Keratinocyte (primary cell): Measurements from ENCODE around the gene CBFA2T3. TPM values are rescaled to one million over a fixed set of nuclear protein-coding genes. Genes with fewer than 3 reads are reported as not detected.

Source experiments
- DNase-seq: peaks from one replicate; pipeline ENCODE4 v3.0.0-alpha.2; 2011; ENCODE audit warnings: low read depth, missing footprints, low spot score
- FAIRE-seq: peaks from 2 replicates; lab custom pipeline; 2011; peaks lifted over from hg19 to GRCh38; lab: Jason Lieb, UNC
- H2AFZ ChIP-seq: 2 replicates; pipeline ENCODE4 v1.6.0; 2012; ENCODE audit warnings: low read length, control low read depth, inconsistent platforms; ENCODE audit not compliant: control insufficient read depth
- H3K27ac ChIP-seq: 2 replicates; pipeline ENCODE4 v1.5.1; 2011; ENCODE audit warnings: low read length; ENCODE audit not compliant: control insufficient read depth, insufficient read depth
- H3K27me3 ChIP-seq: 3 replicates; pipeline ENCODE4 v1.6.0; 2011; ENCODE audit warnings: low read length; ENCODE audit not compliant: control insufficient read depth, insufficient read depth; ENCODE audit errors: extremely low read depth
- H3K36me3 ChIP-seq, 2 experiments: 2 replicates in 1 of 2; 3 replicates in 1 of 2; pipeline ENCODE4 v1.5.1; 2011; ENCODE audit warnings: low read length in 2 of 2, mild to moderate bottlenecking in 1 of 2; ENCODE audit not compliant: control insufficient read depth in 2 of 2, insufficient read depth in 2 of 2; ENCODE audit errors: extremely low read depth in 1 of 2
- H3K4me1 ChIP-seq: 3 replicates; pipeline ENCODE4 v1.5.1; 2011; ENCODE audit warnings: low read length; ENCODE audit not compliant: control insufficient read depth, insufficient read depth; ENCODE audit errors: extremely low read depth
- H3K4me2 ChIP-seq: 3 replicates; pipeline ENCODE4 v1.6.0; 2011; ENCODE audit warnings: low read depth, low read length; ENCODE audit not compliant: control insufficient read depth, insufficient read depth; ENCODE audit errors: extremely low read depth
- H3K4me3 ChIP-seq, 3 experiments: fragments of 200-600 bp in 1 of 3; sonication (generic) in 1 of 3; 2 replicates in 2 of 3; 3 replicates in 1 of 3; pipeline ENCODE4 v1.5.1; 2011 to 2016; ENCODE audit warnings: low read length in 3 of 3, mild to moderate bottlenecking in 3 of 3, control low read depth in 2 of 3, inconsistent platforms in 1 of 3, low read depth in 1 of 3, mixed read lengths in 1 of 3, mixed run types in 1 of 3, moderate library complexity in 1 of 3; ENCODE audit not compliant: control insufficient read depth in 2 of 3, insufficient read depth in 2 of 3; ENCODE audit errors: extremely low read depth in 1 of 3
- H3K79me2 ChIP-seq: 2 replicates; pipeline ENCODE4 v1.6.0; 2012; ENCODE audit warnings: low read length; ENCODE audit not compliant: control insufficient read depth, insufficient read depth
- H3K9ac ChIP-seq: 3 replicates; pipeline ENCODE4 v1.6.0; 2011; ENCODE audit warnings: low read length; ENCODE audit not compliant: control insufficient read depth, insufficient read depth; ENCODE audit errors: extremely low read depth
- H3K9me1 ChIP-seq: 3 replicates; pipeline ENCODE4 v1.6.0; 2011; ENCODE audit warnings: low read length; ENCODE audit not compliant: control insufficient read depth, insufficient read depth; ENCODE audit errors: extremely low read depth
- H3K9me3 ChIP-seq: 2 replicates; pipeline ENCODE4 v1.5.1; 2012; ENCODE audit warnings: low read depth, low read length; ENCODE audit not compliant: control insufficient read depth
- H4K20me1 ChIP-seq: 3 replicates; pipeline ENCODE4 v1.6.0; 2011; ENCODE audit warnings: low read length; ENCODE audit not compliant: control insufficient read depth, insufficient read depth; ENCODE audit errors: extremely low read depth
- CTCF ChIP-seq, 3 experiments: IDR thresholded peaks in 1 of 3; conservative IDR thresholded peaks in 1 of 3; optimal IDR thresholded peaks in 1 of 3; 2 replicates in 2 of 3; 3 replicates in 1 of 3; pipeline versions ENCODE3 to v1.5.1; 2011; ENCODE audit warnings: low read length in 3 of 3, mild to moderate bottlenecking in 3 of 3, moderate library complexity in 2 of 3, control low read depth in 1 of 3, inconsistent platforms in 1 of 3; ENCODE audit not compliant: insufficient read depth in 2 of 3; ENCODE audit errors: extremely low read depth in 1 of 3
- EZH2 ChIP-seq: IDR thresholded peaks from one replicate; pipeline ENCODE4 v1.6.1; 2012; ENCODE audit warnings: inconsistent platforms, mild to moderate bottlenecking, low read length, moderate library complexity
- dilution Hi-C: fragments of 300-500 bp; cut with MboI; formaldehyde crosslinking; loops from one replicate; pipeline ENCODE4 v1.7.0; 2020; ENCODE audit warnings: low sequenced_read_pairs; ENCODE audit not compliant: extremely low pct_ligation_motif_present
- polyA plus RNA-seq, 5 experiments: library from polyadenylated mRNA; depleted of rRNA in 3 of 5; stranded (reverse) in 3 of 5; stranded (forward) in 1 of 5; unstranded in 1 of 5; fragments of >200 nt; gene quantifications; 1 replicate in 1 of 5; 2 replicates in 3 of 5; 3 replicates in 1 of 5; pipeline versions ENCODE4 v1.2.1 to v1.2.3, GENCODE V29; 2011 to 2012; ENCODE audit warnings: missing spikeins in 2 of 5, low read depth in 1 of 5, low replicate concordance in 1 of 5

The CBFA2T3 gene
- polyA plus RNA-seq, 1 donor (not counting 4 experiments of a cell fraction or from before 2014, with no cell fraction given): 0.08 TPM

- Histone ChIP-seq H2AFZ (no peak overlapping the region), H3K36me3 (no peaks in the 10 kb centered on the region), H3K4me1 (peaks cover 8% of the 10 kb centered on the region), H3K9me3 (no peaks in the 10 kb centered on the region), H3K79me2 (no peaks in the 10 kb centered on the region), H3K4me3 (no peak overlapping the region), H3K9ac (no peak overlapping the region), H3K27ac (no peak overlapping the region), H3K9me1 (no peaks in the 10 kb centered on the region), H4K20me1 (no peaks in the 10 kb centered on the region), H3K4me2 (no peak overlapping the region), H3K27me3 (peaks cover 45% of the 10 kb centered on the region)
- DNase-seq: no peak
- TF ChIP-seq EZH2 (no peak), CTCF (optimal IDR thresholded peaks at IDR 0.05 in 1 of 3, IDR thresholded peaks at IDR 0.05 in 1 of 3, conservative IDR thresholded peaks at IDR 0.05 in 1 of 3; ENCODE audit: extremely low read depth in 1 of 3, insufficient read depth in 2 of 3, low read length in 3 of 3) (no peak)
- dilution Hi-C loops: no loop called here
- no peak for FAIRE-seq
Measured at GRCh38 chr16:88900662-88901052, 76.3 kb downstream of the CBFA2T3 start.

DNA sequence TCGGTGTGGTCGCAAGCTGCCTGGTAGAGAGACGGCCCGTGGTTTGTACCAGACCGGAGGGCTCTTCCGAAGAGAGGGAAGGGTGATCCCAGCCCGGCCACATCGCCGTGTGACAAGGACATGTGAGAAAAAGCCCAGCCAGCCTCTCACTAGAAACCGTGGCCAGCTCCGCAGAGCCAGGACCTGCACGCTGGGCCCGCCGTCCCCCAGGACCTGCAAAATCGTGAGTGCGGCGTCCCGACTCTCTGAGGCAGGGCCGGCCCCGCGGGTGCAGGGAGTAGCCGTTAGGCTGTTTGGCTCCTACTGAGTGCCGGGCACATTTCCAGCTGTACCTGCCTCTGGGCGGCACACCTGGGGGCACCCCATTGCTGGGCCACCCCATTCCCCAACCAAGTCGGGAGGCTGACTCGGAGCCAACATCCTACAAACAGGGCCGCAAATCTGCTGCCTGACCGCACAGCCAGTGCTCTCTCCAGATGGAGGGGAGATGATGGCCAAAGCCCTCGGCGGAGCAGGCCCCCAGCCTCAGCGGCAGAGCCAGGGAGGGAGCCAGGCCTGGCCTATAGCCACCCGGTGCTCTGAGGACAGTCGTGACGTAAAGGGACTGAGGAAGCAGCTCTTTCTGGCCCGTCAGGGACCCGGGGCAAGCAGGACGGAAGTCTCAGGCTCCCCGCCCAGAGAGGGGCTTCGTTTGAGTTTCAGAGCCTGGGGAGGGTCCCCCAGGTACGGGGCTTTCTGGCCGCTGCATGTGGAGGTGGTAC lies 76.9 kb downstream of the CBFA2T3 start:
- TF ChIP-seq EZH2 (peak; percentile 50), CTCF (optimal IDR thresholded peaks at IDR 0.05 in 1 of 3, IDR thresholded peaks at IDR 0.05 in 1 of 3, conservative IDR thresholded peaks at IDR 0.05 in 1 of 3; ENCODE audit: extremely low read depth in 1 of 3, insufficient read depth in 2 of 3, low read length in 3 of 3) (no peak)
- no peaks in the 10 kb centered on the region for H3K9me1 ChIP-seq
- no peak overlapping the region for H3K4me3 ChIP-seq
- H4K20me1 ChIP-seq: no peaks in the 10 kb centered on the region
- no peak for FAIRE-seq
- H3K27ac ChIP-seq: no peak overlapping the region
- H3K4me2 ChIP-seq: no peak overlapping the region
- no peaks in the 10 kb centered on the region for H3K79me2 ChIP-seq
- H3K4me1 ChIP-seq: peaks cover 5% of the 10 kb centered on the region
- H3K9ac ChIP-seq: no peak overlapping the region
- no peaks in the 10 kb centered on the region for H3K36me3 ChIP-seq
- dilution Hi-C loops: no loop called here
- H3K27me3 ChIP-seq: peaks cover 45% of the 10 kb centered on the region
- no peak for DNase-seq
- no peak overlapping the region for H2AFZ ChIP-seq
- H3K9me3 ChIP-seq: no peaks in the 10 kb centered on the region
